Measurements from ENCODE around the gene FGB. TPM values are rescaled to one million over a fixed set of nuclear protein-coding genes. Genes with fewer than 3 reads are reported as not detected.
"Not testable (repeated sequence)": the region's sequence is repeated elsewhere in the genome, so short reads cannot be mapped to it uniquely, and the experiment has no call there.

The FGB gene
- polyA plus RNA-seq, 1 donor, result not detected

- DNase-seq (ENCODE audit: low read depth), result no peak
These were observed 33.0 kb downstream of the FGB start for GRCh38 chr4:154595807-154596206.

DNA sequence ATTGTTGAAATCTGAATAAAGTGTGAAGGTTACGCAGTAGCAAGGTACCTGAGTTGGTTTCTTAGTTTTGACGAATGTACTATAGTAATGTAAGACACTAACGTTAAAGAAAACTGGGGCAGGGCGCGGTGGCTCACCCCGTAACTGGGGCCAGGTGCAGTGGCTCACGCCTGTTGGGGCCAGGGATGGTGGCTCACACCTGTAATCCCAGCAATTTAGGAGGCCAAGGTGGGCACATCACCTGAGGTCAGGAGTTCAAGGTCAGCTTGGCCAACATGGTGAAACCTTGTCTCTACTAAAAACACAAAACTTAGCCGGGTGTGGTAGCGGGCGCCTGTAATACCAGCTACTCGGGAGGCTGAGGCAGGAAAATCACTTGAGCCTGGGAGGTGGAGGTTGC, 34.5 kb downstream of the FGB start:
- not testable (repeated sequence) for DNase-seq (ENCODE audit: low read depth)

DNA sequence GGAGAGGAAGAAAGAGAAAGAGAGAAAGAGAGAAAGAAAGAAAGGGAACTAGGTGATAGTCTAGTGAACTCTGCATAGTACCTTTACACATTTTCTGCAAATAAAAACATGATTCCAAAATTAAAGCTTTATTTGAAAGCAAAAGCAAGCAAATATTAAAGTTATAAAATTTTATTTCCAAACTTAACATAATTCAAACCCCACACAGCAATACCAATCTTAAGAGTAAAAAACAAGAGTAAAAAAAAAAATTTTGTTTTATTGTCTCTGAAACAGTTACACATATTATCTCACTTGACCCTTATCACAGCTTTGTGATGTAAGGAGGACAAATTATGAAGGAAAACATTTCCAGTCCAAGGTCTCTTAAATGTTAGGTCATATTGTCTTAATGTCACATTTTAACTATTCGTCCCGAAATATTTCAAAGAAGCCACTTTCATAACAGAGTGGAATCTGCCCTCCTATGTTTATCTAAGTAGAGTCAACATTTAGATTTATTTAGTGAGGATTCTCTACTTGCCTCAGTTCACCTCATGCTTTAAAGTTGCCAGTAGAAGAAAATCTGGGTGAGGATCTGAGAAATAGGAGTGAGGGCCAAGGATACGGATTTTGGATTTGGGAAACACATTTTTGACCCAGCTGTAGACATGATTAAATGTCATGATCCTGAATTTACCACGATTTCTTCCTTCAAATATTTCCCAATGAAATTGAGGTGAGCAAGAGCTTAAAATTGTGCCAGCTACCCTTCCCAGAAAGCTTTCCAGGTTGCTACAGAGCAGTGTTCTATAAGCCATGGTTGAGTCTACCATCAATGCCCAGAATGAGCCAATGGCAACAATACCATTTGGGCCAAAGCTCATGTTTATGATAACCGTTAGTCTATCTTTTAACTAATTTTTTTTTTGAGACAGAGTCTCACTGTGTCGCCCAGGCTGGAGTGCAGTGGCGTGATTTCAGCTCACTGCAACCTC, 35.3 kb downstream of the FGB start:
- DNase-seq (ENCODE audit: low read depth), result no peak

DNA sequence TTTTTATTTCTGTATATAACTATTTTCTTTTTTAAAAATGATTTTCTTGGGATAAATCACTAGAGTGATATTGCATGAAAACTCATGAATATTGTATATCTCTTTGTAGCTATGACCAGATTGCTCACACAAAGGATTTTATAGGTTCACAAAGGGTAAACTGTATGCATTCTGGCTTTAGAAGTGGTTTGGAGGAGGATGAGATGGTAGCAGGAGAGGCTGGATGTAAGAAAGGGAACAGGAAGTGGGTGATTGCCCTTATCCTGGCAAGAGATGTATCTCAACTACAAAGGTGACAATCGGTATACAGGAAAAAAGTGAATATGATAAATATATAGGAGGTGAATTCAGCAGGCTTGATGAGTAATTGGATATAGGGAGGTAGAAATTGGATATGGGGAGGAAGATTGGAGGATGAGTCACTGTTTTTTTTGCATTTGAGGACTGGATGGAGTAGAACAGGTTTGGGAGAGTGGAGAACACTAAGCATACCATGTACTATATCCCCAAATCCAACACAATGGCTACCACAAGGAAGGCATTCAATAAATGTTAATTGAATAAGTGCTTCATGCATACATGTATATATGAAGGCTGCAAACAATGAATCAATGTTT, 39.7 kb downstream of the FGB start:
- no peak for DNase-seq (ENCODE audit: low read depth)

DNA sequence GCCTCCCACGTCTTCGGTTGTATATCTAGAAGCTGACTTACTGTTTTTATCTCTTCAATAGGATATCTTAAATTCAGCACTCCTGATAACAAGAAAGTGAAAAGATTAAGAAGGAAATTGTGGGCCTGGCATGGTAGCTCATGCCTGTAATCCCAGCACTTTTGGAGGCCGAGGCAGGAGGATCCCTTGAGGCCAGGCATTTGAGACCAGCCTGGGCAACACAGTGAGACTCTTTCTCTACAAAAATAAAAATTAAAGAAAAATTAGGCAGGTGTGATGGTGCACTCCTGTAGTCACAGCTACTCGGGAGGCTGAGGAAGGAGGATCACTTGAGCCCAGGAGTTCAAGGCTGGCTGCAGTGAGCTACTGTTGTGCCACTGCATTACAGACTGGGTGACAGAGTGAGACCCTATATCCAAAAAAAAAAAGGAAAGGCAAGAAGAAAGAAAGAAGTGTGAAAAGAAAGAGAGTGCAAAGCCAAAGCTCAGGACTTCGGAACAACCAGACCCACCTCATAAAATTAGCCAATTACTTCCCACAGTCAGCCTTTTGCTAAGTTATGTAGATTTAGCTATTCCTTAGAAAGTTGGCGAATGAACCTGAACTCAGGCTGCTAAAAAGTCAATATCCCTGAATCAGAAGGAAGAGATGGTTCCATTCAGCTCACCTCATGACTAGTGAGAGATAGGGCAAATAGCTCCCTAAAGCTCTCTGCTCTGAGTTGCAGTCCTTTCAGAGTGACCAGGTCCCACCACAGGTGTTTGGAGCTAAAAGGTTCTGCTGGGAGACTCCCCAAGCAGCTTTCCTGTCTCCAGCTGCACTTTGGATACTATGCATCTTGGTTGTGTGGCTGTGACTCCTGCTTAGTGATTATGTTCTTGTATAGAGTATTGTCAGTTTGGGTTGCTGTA, 40.5 kb downstream of the FGB start:
- no peak for DNase-seq (ENCODE audit: low read depth)

- no peak for DNase-seq (ENCODE audit: low read depth)
These were observed 41.9 kb downstream of the FGB start for GRCh38 chr4:154604696-154605200.

- no peak for DNase-seq (ENCODE audit: low read depth)
These were observed 44.2 kb downstream of the FGB start for GRCh38 chr4:154606728-154607723.

GRCh38 chr4:154608361-154609252, 45.8 kb downstream of the FGB start:
- no peak for DNase-seq (ENCODE audit: low read depth)

GRCh38 chr4:154609532-154609931, 46.7 kb downstream of the FGB start:
- no peak for DNase-seq (ENCODE audit: low read depth)

DNA sequence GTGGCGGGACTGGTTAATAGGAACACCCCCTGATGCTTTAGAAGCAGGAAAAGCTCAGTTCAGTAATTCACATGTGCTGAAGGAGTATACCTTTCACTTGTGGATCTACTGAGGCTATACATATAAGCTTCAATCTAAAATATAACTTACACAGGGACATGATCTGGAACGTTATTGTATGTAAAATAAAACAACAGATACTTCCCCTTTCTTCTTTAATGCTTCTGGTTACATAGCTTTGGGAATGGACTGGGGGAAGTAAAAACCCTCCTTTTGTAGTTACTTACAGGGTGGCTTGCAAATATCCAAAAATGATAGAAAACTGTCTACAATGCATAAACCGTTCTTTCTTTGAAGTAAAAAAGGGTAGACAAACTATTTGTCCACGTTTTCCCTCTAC, 47.8 kb downstream of the FGB start:
- DNase-seq (ENCODE audit: low read depth), result no peak

- DNase-seq (ENCODE audit: low read depth), result no peak
These were observed 49.0 kb downstream of the FGB start for GRCh38 chr4:154611833-154612232.

DNA sequence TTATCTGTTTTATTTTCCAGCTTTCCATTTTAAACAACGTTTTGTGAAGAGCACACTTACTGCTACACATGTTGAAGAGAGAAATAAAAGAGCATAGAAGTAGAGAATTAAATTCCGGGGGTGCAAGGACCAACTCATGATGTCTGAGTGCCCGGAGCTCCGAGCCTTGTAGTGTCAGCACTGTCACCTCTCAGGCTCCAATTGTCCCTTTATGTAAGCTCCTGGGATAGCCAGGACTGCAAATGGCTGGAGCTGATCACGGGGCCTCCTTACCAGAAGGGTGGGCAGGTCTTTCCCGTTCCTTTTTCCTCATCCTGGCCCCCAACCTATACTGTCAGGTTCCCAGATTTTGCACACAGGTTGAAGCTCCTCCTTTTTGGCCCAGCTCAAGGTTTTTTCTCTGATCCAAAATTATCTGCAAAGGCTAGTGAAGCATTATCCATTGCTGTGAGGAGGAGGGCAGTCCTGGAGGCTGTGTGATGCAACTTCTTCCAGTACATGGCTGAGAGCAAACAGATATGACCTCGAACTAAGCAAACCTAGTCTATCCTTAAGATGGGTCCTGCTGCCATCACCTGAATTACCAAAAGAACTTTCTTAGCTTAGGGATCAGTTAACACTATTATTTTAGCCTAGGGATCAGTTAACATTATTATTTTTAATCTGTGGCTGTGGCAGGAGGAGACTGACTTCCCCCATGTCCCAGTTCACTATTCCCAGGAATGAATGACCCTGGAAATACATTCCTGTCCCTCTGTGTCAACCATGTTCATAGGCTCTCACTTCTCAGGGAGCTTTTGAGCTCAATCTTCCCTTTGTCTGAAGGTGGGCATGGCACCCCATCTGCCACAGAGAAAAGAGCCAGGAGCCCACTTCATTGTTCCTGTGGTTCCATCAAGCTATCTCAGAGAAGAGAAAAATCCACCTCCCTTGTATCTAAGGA, 49.9 kb downstream of the FGB start, which contains the start of gene FGG:
FGG (minus strand) TSS at position 185 of the 943 bp plus-strand sequence; CDS start at position 138, 47 bp downstream.
- DNase-seq (ENCODE audit: low read depth), result no peak

DNA sequence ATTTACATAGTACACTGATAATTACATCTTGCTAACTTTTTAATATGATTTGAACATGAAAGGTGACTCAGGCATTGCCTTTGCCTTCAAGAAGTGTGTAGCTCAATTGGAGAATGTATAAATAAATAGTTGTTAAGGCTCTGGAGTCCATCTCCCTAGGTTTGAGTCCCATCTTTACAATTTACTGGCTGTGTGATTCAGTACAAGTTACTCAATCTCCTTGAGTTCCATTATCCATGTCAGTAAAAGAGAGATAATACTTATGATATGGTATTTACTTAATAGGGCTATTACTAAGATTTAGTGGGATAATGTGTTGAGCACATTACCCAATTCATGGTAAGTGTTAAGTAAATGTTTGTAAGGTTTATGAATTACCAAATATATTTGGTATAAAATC, 51.5 kb downstream of the FGB start:
- no peak for DNase-seq (ENCODE audit: low read depth)

DNA sequence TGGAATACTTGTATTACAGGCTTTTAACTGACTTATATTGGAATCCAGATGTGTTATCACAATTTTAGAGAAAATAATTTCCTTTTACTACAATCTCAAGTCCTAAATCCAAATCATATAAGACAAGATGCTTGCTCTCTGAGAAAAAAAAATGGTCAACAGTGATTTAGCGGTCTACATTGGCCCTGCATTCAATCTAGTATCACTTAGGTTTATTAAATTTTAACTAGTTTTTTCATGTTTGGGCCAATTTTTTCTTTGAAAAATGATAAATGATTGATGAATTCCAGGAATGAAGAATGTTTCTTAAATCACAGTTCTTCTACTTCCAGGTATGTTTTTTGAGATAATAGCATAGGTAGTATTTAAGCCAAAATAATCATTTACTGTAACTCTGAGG, 52.4 kb downstream of the FGB start:
- DNase-seq (ENCODE audit: low read depth), result no peak

GRCh38 chr4:154616287-154616686, 53.5 kb downstream of the FGB start:
- DNase-seq (ENCODE audit: low read depth), result no peak

- no peak for DNase-seq (ENCODE audit: low read depth)
These were observed 53.9 kb downstream of the FGB start for GRCh38 chr4:154616731-154617130.

DNA sequence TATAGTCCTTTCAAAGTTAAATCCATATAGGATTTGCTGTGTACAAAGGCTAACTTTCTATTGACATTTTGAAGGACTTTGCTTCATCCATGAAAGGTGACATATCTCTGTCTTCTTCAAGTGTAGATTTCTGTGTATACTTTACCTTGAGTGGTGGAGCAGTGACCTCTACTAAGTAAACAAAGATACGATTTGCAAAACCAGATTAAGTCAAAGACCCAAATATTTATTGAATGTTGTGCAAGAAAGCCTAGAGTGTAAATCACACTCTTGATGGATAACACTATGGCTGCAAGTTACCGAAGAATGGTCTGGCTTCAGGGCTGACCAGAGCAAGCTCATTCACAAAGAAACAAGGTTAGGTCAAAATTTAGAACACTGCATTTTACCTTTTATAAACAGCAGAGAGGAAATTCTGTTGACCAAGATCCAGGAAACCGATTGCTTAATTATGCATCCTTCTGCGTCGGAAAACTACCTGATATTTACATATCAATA, 55.1 kb downstream of the FGB start:
- DNase-seq (ENCODE audit: low read depth), result no peak

- DNase-seq (ENCODE audit: low read depth), result no peak
These were observed 56.0 kb downstream of the FGB start for GRCh38 chr4:154618708-154619315.
